RCC 7860 (cell line): ENCODE data around the gene BIN1.

Experiments used
- DNase-seq: peaks from one replicate; pipeline ENCODE4 v3.0.0-alpha.2; 2015; ENCODE audit warnings: low spot score
- FAIRE-seq: peaks from 2 replicates; lab custom pipeline; 2012; peaks lifted over from hg19 to GRCh38; lab: Jason Lieb, UNC

BIN1 gene

GRCh38 chr2:127080226-127080937, 26.6 kb downstream of the BIN1 start:
- FAIRE-seq, result no peak
- no peak for DNase-seq

GRCh38 chr2:127079358-127079920, 27.5 kb downstream of the BIN1 start:
- no peak for DNase-seq

GRCh38 chr2:127078666-127079270, 28.2 kb downstream of the BIN1 start:
- no peak for DNase-seq
- FAIRE-seq, result no peak

More at GRCh38 chr2:127079358-127079920, 27.5 kb downstream of the BIN1 start:
- no peak for FAIRE-seq

DNA sequence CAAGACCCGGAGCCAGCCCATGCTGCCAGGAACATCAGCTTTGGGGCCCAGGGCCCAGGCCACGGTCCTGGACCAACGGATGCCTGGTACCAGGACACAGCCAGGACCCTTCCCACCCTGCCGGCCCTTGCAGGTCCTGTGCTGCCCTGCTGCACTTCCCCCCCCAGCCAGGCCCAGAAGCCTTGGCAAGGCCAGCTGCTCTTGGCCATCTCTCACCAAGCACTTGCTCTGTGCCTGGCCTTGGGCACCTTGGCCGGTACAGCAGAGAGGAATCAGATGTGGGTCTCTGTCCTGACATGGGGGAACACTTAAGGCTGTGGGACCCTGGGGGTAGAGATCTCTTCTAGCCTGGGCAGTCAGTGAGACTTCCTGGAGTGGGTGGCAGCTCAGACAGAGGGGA, 28.9 kb downstream of the BIN1 start:
- FAIRE-seq, result no peak
- DNase-seq, result no peak

DNA sequence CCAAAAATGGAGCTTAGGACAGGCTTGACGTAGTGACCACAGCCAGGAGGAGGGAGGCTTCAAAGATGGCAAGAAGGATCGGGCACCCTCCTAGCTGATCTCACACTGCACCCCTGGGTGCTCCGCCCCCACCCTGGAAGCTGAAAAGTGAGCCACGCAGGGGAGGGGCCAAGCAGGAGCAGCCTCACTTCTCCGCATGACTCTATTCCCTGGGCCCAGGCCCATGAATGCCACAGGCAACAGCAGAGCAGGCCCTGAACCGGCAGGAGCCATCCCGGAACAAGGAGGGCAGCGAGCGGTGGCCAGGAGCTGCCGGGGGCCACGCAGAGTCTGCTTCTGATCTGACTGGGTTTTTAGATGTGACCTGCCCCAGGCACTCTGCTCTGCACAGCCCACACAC, 30.0 kb downstream of the BIN1 start:
- DNase-seq, result no peak
- no peak for FAIRE-seq

DNA sequence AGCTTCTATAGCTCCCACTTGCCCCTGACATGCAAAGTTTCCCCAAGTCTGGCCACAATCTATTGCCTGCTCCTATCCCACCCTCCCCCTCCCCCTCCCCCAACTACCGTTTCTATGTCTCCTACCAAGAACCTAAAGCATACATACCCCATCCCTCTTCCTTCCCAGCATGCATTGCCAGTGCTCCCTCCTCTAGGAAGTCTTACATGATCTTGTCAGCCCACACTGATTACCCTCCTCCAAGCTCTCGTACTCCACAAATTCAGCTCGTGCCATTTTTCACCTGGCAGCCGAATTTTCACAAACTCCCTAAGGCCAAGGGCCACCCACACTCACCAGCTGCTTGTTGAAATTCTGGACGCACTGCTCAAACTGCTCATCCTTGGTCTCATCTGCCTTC, 30.7 kb downstream of the BIN1 start:
- no peak for FAIRE-seq
- DNase-seq, result no peak

- FAIRE-seq (no peak), DNase-seq (no peak)
Observed at GRCh38 chr2:127075821-127076220, 31.1 kb downstream of the BIN1 start.

- no peak for DNase-seq
- FAIRE-seq, result no peak
Observed at GRCh38 chr2:127074936-127075335, 32.0 kb downstream of the BIN1 start.

GRCh38 chr2:127074358-127074757, 32.6 kb downstream of the BIN1 start:
- DNase-seq, result peak; percentile 19
- FAIRE-seq, result no peak

DNA sequence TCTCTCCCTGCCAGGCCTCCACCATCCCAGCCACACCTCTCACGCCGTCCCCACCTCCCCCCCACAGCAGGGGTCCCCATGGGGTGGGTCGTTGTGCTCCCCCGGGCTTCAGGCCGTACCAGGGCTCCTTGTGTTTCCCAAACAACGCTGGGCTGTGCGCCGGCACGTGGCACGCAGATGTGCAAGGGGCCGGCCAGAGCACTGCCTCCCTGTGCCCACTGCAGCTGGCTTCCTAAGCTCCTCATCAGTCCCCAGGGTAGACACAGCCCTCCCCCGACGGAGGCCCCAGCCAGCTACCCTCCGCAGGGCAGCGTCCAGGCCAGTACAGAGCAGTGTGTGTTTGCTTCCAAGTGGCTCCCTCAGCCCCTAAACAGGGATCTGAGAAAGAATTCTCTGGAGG, 34.0 kb downstream of the BIN1 start:
- DNase-seq, result no peak
- no peak for FAIRE-seq

DNA sequence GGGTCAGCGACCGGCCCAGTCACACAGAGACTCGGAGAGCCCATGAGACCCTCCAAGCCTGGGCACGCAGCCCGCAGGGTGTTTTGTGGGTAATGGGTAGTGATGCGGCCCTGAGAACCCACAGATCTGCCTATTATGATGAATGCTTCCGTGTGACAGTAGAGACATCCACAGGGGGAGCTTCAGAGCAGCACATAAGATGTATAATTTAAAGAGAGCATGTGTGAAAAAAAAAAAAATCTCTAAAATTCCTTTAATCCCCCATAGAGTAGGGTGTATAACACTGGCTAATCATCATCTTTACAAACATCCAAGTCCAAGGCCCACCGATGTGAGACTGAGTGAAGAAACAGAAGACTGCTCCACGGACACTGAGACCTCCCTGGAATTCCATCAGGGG, 34.6 kb downstream of the BIN1 start:
- no peak for DNase-seq
- FAIRE-seq, result no peak

DNA sequence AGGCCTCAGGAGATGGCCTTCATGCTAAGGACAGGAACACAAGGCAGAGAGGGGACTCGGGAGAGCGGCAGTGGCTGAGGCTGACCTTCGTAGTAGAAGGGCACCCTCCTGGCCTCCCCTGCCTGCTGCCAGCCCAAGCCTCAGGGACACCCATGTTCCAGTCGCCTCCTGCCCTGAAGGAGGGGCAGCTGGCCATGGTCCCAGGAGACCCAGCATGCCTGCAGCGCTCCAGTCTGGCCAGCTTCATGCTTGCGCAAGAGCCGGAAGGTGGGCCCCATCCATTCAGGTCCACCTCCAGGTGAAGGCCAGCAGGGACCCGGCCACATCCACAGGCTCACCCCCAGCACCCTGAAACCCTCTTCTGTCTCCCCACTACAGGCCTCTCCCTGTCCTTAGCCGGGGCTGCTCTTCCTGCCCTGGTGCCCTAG, 35.0 kb downstream of the BIN1 start:
- FAIRE-seq, result no peak
- DNase-seq, result no peak

DNA sequence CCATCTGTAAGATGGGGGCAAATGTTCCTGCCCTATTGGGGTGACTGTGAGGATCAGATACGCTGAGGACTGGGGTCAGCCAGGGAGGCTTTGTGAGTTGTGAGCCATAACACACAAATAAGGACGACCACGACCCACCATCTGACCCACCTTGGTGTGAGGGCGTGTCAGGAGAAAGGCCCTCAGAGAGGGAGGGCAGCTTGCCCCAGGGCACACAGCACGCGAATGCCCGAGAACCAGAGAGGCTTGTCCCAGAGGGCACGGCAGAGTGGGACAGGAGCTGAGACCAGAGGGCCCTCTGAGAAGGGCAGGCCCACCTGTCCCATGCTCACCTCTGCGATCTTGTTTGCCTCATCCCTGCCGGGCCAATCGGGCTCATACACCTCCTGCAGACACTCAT, 36.7 kb downstream of the BIN1 start:
- DNase-seq, result no peak
- FAIRE-seq, result no peak

GRCh38 chr2:127069536-127069935, 37.4 kb downstream of the BIN1 start:
- DNase-seq (no peak), FAIRE-seq (no peak)

- FAIRE-seq (no peak), DNase-seq (no peak)
Observed at GRCh38 chr2:127069003-127069402, 38.0 kb downstream of the BIN1 start.

DNA sequence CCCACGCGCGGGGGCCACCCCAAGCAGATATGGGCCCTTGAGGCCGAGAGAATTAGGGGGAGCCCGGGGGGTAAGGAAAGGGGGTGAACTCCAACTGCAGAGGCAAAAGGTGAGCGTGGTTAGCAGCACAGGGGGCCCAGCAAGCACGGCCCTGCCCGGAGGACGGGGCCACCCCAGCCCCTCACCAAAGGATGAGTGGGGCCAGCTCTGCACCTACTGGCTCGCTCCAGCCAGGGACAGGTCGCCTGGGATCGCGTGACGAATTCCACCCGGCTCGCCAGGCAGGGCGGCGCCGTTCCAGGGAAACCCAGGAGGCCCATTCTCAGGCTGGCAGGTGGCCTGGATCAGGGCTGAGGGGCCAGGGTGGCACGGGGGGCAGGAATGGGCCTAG, 38.6 kb downstream of the BIN1 start:
- FAIRE-seq (no peak), DNase-seq (no peak)

GRCh38 chr2:127067620-127068350, 39.2 kb downstream of the BIN1 start:
- FAIRE-seq, result no peak

GRCh38 chr2:127066942-127067341, 40.0 kb downstream of the BIN1 start:
- FAIRE-seq (no peak), DNase-seq (no peak)

More at GRCh38 chr2:127067620-127068350, 39.2 kb downstream of the BIN1 start:
- peak; percentile 63 for DNase-seq

- DNase-seq (no peak), FAIRE-seq (no peak)
Observed at GRCh38 chr2:127065940-127066318, 41.0 kb downstream of the BIN1 start.

GRCh38 chr2:127065299-127065939, 41.5 kb downstream of the BIN1 start:
- DNase-seq, result no peak
- no peak for FAIRE-seq

- FAIRE-seq, result peak; percentile 97
- DNase-seq, result peak; percentile 97
Observed at GRCh38 chr2:127064642-127065250, 42.2 kb downstream of the BIN1 start.
